Stimulated activated CD4-positive, alpha-beta T cell treated with anti-CD3 and anti-CD28 coated beads, Interleukin-2, amount 100 ng/mL, for 48 hours (primary cell): ENCODE measurements around the gene CHI3L2.

Source experiments
- DNase-seq, 2 donors: peaks; one replicate each; pipeline ENCODE4 v3.0.0-alpha.2; 2020

The CHI3L2 gene

DNA sequence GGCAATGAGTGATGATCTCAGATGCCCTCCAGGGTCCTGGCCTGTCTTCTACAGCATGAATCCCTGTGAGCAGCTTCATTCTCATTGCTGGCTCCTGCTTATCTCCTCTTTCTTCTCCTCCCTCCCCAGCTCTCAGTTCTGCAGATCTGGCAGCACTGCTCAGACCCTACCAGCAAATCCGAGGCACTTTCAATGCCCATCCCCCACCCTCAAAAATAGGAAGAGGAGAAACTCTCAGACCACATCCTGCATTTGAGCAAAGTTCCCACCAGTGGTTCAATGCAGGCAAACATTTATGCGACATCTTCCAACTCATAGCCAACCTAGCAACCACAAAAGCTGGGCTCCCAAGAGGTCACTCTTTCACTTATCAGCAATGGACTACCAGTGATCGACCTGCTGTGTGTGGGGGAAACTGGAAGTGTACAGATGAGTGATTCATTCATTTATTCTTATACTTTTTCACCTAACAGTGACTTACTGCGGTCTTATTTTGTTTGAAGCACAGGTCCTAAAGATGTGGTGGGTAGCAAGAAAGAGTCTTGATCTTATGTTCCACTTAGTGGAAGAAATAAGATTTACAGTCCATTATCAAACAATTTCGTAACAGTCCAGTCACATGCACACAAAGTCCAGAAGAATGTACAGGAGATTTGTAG lies 5.8 kb upstream of the CHI3L2 start:
- DNase-seq: peak in 1 of 2 donors; percentile 45

DNA sequence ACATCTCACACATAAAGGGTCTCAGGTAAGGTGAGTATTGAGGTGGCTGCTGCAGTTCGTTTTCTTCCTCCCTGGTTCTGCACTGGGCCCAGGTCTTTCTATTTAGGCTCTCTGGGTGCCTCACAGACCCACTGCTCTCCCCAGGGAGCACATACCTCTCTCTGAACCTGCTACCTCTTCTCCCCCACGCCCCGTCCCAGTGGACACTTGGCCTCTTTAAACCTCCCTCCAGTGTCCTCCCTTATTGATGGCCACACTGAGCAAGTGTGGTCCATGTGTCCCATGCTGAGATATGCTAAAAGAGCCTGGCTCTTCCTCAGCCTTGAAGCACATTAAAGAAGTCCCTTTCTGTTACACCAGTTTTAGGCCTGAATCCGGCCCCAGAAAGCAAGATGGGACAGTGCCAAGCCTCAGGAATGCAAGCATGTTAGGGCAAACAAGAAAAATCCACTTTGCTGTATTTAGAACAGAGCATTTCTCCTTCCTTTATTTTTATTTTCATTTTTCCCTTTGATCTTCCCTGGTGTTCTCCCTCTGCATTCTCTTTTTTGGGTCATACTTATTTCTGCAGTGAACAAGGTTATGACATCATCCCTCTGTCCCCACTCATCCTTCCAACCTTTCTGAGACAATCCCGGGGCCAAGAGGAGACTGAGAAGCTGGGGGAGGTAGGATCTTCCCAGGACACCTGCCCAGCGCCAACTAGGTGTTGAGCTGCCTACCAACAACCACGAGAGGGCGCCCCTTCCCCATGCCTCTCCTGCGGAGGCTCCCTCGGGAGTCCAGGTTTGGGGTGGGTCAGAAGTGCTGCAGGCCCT lies 5.0 kb upstream of the CHI3L2 start:
- DNase-seq: peak; percentile 75 to 87

DNA sequence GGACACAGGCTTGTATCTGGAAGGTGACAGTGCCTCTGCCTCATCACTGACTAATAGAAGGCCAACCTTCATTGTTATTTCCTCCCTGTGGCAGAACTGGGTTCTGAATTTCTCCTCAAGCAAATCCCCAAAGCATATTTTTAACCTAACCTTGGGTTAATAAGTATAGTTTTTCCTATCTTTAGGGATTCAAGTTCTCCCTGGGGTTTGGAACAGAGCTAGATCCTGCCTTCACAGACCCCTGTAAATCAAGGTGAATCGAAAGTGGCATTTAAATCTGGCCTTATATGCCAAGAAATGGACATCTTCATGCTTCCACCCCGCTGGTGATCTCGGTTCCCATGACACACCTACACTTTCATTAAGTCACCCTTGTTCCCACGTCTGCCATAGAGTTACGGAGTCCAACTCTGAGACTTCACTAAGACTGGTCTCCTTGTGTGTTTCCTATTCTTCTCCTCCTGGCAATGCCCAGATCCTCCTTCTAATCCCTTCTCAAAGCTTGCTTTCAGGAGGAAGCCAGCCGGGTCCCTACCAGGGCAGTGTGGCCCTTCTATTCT lies 4.3 kb upstream of the CHI3L2 start:
- no peak for DNase-seq

DNA sequence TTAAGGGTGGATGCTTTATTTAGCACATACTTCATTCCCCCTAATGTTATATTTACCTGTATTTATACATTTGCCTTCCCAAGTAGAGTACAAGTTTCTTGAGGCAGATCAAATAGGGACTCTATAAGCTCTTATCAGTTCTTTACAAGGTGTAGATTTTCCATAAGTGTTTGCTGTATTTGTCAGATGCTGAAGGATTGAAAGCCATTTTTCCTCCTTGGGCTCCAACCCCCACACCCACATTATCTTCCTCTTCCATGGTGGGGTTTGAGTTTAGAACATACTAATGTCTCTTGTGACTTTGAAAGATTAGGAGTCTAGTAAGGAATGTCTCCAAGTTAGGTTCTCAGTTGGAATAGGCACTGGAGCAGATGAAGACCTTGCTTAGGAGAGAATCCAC lies 2.4 kb upstream of the CHI3L2 start:
- no peak for DNase-seq

DNA sequence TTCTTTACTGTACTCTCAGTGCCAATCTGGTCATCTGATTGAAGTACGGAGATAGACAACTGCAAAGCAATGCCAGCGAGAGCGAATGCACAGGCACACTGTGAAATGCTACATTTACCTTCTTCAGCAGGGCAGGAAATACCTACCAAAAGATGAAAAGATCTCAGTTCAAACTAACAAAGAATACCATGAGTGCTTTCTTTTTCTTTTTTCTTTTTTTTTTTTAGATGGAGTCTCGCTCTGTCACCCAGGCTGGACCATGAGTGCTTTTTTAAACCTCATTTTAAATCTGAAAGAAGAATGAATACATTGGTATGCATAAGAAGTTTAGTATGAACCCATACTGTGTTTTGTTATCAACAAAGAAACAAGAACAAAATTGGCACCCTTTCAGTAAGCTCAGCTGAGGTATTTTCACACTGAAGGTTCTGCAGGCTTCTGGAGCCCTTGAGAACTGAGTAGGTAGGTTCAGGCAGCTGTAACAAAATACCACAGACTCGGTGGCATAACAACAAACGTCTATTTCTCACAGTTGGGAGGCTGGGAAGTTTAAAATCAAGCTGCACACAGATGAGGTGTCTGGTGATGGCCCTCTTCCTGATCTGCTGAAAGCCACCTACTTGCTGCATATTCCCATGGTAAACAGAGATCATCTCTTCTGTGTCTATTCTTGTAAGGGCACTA lies 1.7 kb upstream of the CHI3L2 start:
- DNase-seq: no peak

GRCh38 chr1:111227851-111228747 lies 586 bp downstream of the CHI3L2 start:
- no peak for DNase-seq

- DNase-seq: no peak
Observed at GRCh38 chr1:111228748-111229126, 1.2 kb downstream of the CHI3L2 start.

- DNase-seq: no peak
Observed at GRCh38 chr1:111232134-111232533, 4.6 kb downstream of the CHI3L2 start.

DNA sequence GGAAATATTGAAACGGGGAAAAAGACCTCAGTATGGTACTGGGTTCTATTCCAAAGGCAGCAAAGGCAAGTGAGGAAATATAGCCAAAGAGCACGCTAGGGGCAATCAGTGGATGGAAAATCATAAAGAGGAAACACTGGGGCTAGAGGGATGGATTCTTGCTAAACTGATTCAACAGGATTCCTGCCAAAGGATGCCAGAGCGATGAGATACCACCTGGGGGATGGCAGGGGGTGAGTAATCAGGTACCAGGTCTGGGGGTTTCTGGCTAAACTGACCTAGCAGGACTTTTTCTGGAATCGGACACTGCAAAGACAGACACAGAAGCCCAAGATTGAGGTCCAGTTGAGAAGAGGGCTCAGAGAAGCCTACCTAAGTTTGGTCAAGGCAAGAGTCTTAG lies 6.7 kb downstream of the CHI3L2 start:
- DNase-seq: no peak

GRCh38 chr1:111234866-111235265 lies 7.4 kb downstream of the CHI3L2 start:
- DNase-seq: no peak

GRCh38 chr1:111236379-111236778 lies 8.9 kb downstream of the CHI3L2 start:
- no peak for DNase-seq

GRCh38 chr1:111236806-111237205 lies 9.3 kb downstream of the CHI3L2 start:
- DNase-seq: no peak

- DNase-seq: no peak
Observed at GRCh38 chr1:111238056-111238795, 10.7 kb downstream of the CHI3L2 start.

DNA sequence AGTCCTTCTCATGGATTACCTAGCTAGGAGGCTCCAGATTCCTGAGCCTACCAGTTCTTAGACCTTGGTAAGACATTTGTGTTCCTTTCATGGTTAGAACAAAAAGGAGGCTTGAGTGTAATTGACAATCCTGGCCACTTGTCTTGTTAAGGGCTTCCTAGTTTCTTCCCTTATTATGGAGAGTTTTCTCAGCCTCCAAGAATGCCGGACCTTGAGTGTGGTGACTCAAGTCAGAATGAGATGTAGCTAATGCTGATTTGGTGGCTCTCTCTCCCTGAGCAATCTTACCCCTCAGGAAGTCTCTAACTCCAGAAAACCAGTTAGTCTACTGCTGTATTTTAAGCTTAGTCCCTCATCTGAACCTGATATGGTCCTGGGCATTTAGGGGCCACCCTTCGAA lies 14.3 kb downstream of the CHI3L2 start:
- DNase-seq: no peak

DNA sequence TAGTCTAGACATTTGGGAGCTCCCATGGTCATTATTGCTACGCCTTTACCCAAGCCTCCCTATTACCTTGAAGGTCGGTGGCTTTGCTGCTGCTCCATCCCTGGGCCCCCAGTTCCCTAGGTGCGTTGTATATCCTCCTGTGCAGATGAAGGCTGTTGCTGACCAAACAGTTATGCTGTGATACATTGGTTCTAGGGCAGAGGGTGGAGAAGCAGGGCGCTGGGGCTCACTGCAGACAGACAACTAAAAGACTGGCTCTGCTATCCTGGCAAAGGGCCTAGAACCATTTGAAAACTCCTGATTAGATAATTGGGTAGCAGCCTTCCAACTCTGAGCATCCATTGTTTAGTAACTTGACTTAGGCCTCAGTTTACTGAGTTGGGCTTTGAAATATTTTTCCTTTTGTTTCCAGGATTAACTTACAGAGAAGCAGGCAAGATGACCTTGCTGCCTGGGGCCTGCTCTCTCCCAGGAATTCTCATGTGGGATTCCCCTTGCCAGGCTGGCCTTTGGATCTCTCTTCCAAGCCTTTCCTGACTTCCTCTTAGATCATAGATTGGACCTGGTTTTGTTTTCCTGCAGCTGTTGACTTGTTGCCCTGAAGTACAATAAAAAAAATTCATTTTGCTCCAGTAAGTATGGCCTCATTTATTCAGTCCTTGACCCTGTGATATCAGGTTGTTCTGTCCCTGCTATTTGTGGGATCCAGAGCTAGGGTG lies 15.5 kb downstream of the CHI3L2 start:
- no peak for DNase-seq

DNA sequence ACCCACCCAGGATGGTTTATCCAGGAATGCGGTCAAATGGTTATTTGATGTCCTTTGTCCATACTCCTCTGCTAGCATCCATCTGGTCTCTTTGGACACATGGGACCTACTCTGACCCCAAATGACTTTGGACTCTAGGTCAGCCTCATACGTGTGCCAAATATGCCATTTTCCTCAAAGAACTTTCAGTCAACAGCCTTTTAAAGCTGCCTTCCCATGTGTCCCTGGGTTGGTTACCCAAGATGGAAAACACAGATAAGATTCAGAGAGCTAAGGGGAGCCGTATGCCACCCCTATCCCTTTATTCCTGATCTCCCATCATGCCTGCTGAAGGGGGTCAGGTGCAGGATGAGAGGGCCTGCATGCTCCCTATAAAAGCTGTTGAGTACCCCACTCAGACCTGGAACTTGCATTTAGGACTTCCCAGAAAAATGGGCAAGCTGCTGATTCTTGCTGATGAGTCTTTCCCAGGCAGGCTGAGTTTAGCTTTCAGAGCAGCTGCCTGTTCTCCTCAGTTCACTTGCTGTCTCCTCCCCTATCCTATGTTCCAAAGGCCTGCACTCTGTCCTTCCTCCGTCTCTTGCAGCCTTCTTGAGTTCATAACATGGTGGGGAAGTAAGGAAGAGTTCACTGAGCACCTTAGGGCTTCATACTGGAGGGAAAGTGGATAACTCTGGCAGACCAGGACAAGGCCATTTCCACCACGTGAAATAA lies 19.8 kb downstream of the CHI3L2 start:
- DNase-seq: no peak

DNA sequence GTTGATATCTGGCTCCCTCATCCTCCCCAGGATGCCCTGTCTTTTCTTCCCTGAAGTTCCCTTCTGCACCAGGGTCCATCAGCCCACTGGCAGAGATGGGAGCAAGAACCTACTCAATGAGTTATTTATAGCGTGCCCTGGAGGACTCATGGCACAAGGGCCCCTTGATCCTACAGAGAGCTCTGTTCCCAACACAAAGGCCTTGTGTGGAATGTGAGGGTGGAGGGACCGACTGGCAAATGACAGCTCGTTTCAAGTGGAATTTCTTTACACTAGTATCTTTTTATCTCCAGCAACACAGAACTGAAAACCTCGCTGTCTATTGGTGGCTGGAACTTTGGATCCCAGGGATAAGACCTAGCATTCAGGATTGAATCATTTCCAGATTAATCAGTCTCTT lies 22.4 kb downstream of the CHI3L2 start:
- no peak for DNase-seq

- no peak for DNase-seq
Observed at GRCh38 chr1:111251570-111251969, 24.1 kb downstream of the CHI3L2 start.

DNA sequence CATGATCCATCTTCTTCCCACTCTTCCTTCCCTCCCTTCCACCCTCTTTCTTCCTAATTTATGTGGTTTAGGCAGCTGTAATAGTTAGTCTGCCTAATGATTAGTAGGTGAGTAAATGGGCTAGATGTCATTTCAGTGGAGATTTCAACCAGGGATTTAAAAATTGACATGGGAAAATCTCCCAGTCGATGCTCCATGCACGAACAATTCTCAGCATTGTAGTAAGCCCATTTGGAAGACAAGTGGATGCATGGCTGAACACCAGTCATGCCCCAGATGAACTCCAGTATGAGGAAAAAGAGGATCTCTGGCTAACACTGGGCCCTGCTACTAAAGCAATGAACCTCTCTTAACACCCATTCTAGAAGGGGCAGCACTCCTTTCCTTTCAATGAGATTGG lies 25.3 kb downstream of the CHI3L2 start:
- DNase-seq: no peak

DNA sequence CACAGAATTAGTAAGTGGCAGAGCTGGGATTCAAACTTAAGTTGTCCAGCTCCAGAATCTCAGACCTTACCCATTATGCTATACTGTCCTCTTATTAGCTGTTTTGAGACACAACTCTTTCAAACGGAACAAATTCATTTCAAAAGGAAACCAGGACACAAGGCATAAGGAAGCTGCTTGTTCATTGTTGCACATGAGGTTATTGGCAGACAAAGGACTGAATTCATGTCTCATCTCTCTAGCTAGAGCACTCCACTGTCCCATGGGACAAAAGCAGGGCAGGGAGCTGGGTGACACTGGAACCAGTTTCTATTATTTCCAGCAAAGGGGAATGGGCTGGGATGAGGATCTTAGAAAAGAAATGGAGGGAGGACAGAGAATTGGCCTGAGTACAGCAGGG lies 26.4 kb downstream of the CHI3L2 start:
- no peak for DNase-seq
